Breast epithelium (tissue), 3 donors: ENCODE data around the gene SCAF1.

Source experiments
- POLR2A ChIP-seq: fragments of 450-650 bp; IDR thresholded peaks from one replicate; pipeline ENCODE4 v1.6.1; 2016; ENCODE audit warnings: antibody characterized with exemption, mild to moderate bottlenecking, moderate library complexity
- POLR2AphosphoS5 ChIP-seq, 3 donors: sonication (generic); formaldehyde crosslinking; IDR thresholded peaks; one replicate each; pipeline ENCODE4 v1.6.1; 2017; ENCODE audit warnings: antibody characterized with exemption in 3 of 3
- TF ChIP-seq, protein P1 (sequence below), 3 donors: fragments of 450-650 bp; IDR thresholded peaks; one replicate each; pipeline ENCODE4 v1.5.1; 2016 to 2017; ENCODE audit warnings: antibody characterized with exemption in 3 of 3, mild to moderate bottlenecking in 3 of 3, moderate library complexity in 3 of 3

DNA sequence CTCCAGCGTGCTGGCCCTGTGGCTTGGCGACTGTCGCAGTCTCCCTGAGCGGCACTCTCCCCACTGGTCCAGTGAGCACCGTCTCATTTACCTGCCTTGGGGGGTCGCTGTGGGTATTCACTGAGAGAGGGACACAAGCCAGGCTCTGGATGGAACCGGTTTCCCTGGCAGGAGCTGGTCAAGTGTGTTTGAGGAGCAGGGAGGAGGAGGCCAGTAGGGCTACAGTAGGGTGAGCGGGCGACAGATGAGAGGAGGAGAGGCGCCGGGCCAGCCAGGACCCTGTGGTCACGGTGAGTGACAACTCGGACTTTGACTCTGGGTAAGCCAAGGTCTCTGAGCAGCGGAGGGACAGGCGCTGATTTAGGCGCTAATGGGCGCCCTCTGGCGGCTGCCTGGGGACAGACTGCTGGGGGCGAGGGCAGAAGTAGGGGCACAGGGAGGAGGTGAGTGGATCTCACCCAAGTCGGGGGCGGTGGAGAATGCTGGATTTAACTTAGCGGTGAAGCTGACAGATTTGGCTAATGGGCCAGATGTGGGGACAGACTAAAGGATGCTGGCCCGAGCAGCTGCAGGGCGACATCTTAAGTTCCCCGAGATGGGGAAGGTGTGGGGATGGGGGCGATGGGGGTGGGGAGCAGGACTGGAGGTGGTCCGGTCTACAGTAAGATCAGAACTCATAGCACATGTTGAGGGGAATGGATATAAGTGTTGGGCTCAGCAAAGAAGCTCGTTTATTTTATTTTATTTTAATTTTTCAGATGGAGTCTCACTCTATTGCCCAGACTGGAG, 30.3 kb downstream of the SCAF1 start:
- TF ChIP-seq, protein P1, sequence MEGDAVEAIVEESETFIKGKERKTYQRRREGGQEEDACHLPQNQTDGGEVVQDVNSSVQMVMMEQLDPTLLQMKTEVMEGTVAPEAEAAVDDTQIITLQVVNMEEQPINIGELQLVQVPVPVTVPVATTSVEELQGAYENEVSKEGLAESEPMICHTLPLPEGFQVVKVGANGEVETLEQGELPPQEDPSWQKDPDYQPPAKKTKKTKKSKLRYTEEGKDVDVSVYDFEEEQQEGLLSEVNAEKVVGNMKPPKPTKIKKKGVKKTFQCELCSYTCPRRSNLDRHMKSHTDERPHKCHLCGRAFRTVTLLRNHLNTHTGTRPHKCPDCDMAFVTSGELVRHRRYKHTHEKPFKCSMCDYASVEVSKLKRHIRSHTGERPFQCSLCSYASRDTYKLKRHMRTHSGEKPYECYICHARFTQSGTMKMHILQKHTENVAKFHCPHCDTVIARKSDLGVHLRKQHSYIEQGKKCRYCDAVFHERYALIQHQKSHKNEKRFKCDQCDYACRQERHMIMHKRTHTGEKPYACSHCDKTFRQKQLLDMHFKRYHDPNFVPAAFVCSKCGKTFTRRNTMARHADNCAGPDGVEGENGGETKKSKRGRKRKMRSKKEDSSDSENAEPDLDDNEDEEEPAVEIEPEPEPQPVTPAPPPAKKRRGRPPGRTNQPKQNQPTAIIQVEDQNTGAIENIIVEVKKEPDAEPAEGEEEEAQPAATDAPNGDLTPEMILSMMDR (IDR thresholded peaks at IDR 0.05), result peak; percentile 54 to 80 (median 71)
- TF ChIP-seq POLR2AphosphoS5 (IDR thresholded peaks at IDR 0.05) (peak in 1 of 3 donors; percentile 13), POLR2A (no peak)
